SK-N-SH treated with all-trans-retinoic acid at 6 μM for 48 hours (cell line): ENCODE measurements around the gene RAB11FIP4.

Source experiments
- ARNTL ChIP-seq: fragments of 450-650 bp; formaldehyde crosslinking; IDR thresholded peaks from 2 replicates; pipeline ENCODE4 v1.5.0; 2020; ENCODE audit warnings: low read depth, mild to moderate bottlenecking, moderate library complexity, borderline replicate concordance
- CSDC2 ChIP-seq: fragments of 250-450 bp; sonication (Bioruptor Pico); IDR thresholded peaks from 2 replicates; pipeline ENCODE4 v1.5.0; 2020; ENCODE audit warnings: mild to moderate bottlenecking, moderate library complexity
- ESRRG ChIP-seq: fragments of 250-450 bp; sonication (Bioruptor Pico); IDR thresholded peaks from 2 replicates; pipeline ENCODE4 v1.6.1; 2021; ENCODE audit warnings: mild to moderate bottlenecking
- RARB ChIP-seq: fragments of 250-450 bp; sonication (Bioruptor Pico); IDR thresholded peaks from 2 replicates; pipeline ENCODE4 v1.8.0; 2021; ENCODE audit warnings: mild to moderate bottlenecking, moderate library complexity
- SNAI2 ChIP-seq: fragments of 250-450 bp; sonication (Bioruptor Pico); IDR thresholded peaks from 2 replicates; pipeline ENCODE4 v1.5.0; 2020; ENCODE audit warnings: mild to moderate bottlenecking, moderate library complexity
- ZC3H10 ChIP-seq: fragments of 250-450 bp; sonication (Bioruptor Pico); IDR thresholded peaks from 2 replicates; pipeline ENCODE4 v1.5.1; 2021; ENCODE audit warnings: mild to moderate bottlenecking, moderate library complexity
- ZFP3 ChIP-seq: fragments of 250-450 bp; sonication (Bioruptor Pico); IDR thresholded peaks from 2 replicates; pipeline ENCODE4 v1.5.0; 2020; ENCODE audit warnings: mild to moderate bottlenecking, moderate library complexity

DNA sequence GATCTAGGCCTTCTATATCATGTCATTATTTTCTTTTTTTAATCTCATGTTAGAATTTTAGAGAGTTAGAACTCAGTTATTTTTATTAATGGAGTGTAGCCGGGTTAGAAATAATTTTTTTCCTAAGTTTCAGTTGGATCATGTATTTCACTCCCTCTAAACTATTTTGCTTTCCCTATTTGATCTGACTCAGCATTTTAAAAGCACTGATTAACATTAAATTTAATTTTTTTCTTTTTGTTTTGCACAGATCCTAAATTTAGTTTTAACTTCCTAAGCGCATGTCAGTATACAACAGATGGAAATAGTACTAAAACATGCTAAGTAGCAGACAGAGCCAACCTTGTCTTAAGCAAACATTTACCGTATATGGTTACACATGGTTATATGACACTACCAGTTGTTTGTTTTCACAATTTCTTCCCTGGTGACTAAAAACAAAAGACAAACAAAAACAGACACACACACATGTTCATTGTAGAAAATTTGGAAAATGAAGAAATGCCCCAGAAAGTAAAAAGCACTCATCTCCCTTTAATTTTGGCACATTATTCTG is 33.6 kb upstream of the RAB11FIP4 start:
- no peak for TF ChIP-seq ZFP3 (CRISPR knock-in tag)
- no peak for TF ChIP-seq ESRRG
- TF ChIP-seq CSDC2 (CRISPR knock-in tag): no peak
- TF ChIP-seq RARB (CRISPR knock-in tag): no peak
- TF ChIP-seq ZC3H10: no peak
- no peak for TF ChIP-seq ARNTL (CRISPR knock-in tag)
- no peak for TF ChIP-seq SNAI2
